HepG2 (cell line): ENCODE results near the gene ABHD10. TPM values are rescaled to one million over a fixed set of nuclear protein-coding genes. Genes with fewer than 3 reads are reported as not detected.

ENCODE experiments used
- ATAC-seq: fragments of 200-7000 bp; cut with Tn5 transposase; 3 replicates; pipeline ENCODE4 v1.9.1; 2020; ENCODE audit warnings: mild to moderate bottlenecking, moderate library complexity
- BruUV-seq: library from RNA; stranded (reverse); fragments of 400-500 nt; replicated peaks from 2 replicates; lab custom pipeline; 2021; lab: Mats Ljungman, UMichigan
- CTCF ChIA-PET: fragments of 300-600 bp; formaldehyde crosslinking; extraction: SDS; loops from one replicate; lab custom pipeline; 2021; ENCODE audit warnings: low total read pairs, inconsistent platforms, low intra/inter-chr PET ratio; lab: Yijun Ruan, JAX
- POLR2A ChIA-PET: fragments of 350-600 bp; sonication (Branson Sonifier 250); formaldehyde crosslinking; loops from one replicate; lab custom pipeline; 2020; ENCODE audit warnings: antibody characterized with exemption, inconsistent platforms; lab: Yijun Ruan, JAX
- DNase-seq: peaks from one replicate; pipeline ENCODE4 v3.0.0-alpha.2; 2015; ENCODE audit warnings: low spot score
- FAIRE-seq: peaks from 3 replicates; lab custom pipeline; 2011; peaks lifted over from hg19 to GRCh38; lab: Jason Lieb, UNC
- H2AFZ ChIP-seq: one replicate; pipeline ENCODE4 v1.6.1; 2011; ENCODE audit warnings: low read length, inconsistent platforms
- H3K27ac ChIP-seq: fragments of 300-600 bp; 3 replicates; pipeline ENCODE4 v1.8.0; 2011; ENCODE audit warnings: mixed run types, mild to moderate bottlenecking, mixed read lengths, low read length, inconsistent platforms; ENCODE audit not compliant: insufficient read depth; ENCODE audit errors: extremely low read length
- H3K27me3 ChIP-seq, 2 experiments: fragments of 200-600 bp in 1 of 2; 2 replicates in 1 of 2; 3 replicates in 1 of 2; pipeline versions ENCODE4 v1.6.0 to v1.8.0; 2011; ENCODE audit warnings: low read length in 2 of 2, mild to moderate bottlenecking in 2 of 2, moderate library complexity in 2 of 2, inconsistent platforms in 1 of 2; ENCODE audit not compliant: insufficient read depth in 2 of 2, control insufficient read depth in 1 of 2
- H3K36me3 ChIP-seq, 2 experiments: fragments of 200-600 bp in 1 of 2; replicated peaks in 1 of 2; 2 replicates in 1 of 2; 3 replicates in 1 of 2; pipeline versions ENCODE4 v1.5.1 to v1.8.0; 2011; ENCODE audit warnings: low read length in 2 of 2, inconsistent platforms in 1 of 2; ENCODE audit not compliant: insufficient read depth in 2 of 2, control insufficient read depth in 1 of 2
- H3K4me1 ChIP-seq: 2 replicates; pipeline ENCODE4 v1.5.1; 2012; ENCODE audit warnings: low read length, inconsistent platforms; ENCODE audit not compliant: insufficient read depth
- H3K4me2 ChIP-seq: 2 replicates; pipeline ENCODE4 v1.6.0; 2011; ENCODE audit warnings: low read depth, low read length, inconsistent platforms
- H3K4me3 ChIP-seq, 3 experiments: fragments of 200-600 bp in 1 of 3; sonication (generic), shearing (Covaris generic) in 1 of 3; replicated peaks in 1 of 3; 2 replicates each; pipeline ENCODE4 v1.5.1; 2011 to 2016; ENCODE audit warnings: low read length in 3 of 3, inconsistent platforms in 2 of 3, low read depth in 2 of 3, mild to moderate bottlenecking in 2 of 3, control low read depth in 1 of 3, mixed read lengths in 1 of 3; ENCODE audit not compliant: insufficient read depth in 1 of 3
- H3K79me2 ChIP-seq: one replicate; pipeline ENCODE4 v1.6.1; 2011; ENCODE audit warnings: low read length, inconsistent platforms; ENCODE audit not compliant: insufficient read depth
- H3K9ac ChIP-seq: 2 replicates; pipeline ENCODE4 v1.6.0; 2011; ENCODE audit warnings: mild to moderate bottlenecking, low read depth, low read length, inconsistent platforms; ENCODE audit not compliant: insufficient read depth
- H3K9me3 ChIP-seq: 2 replicates; pipeline ENCODE4 v1.5.1; 2012; ENCODE audit warnings: mild to moderate bottlenecking, low read length
- H4K20me1 ChIP-seq: 2 replicates; pipeline ENCODE4 v1.6.0; 2011; ENCODE audit warnings: inconsistent platforms, mild to moderate bottlenecking, low read length, moderate library complexity; ENCODE audit not compliant: insufficient read depth
- ATM ChIP-seq: fragments of 450-650 bp; IDR thresholded peaks from 2 replicates; pipeline ENCODE4 v1.7.1; 2017; ENCODE audit warnings: mild to moderate bottlenecking, borderline replicate concordance
- GPBP1L1 ChIP-seq: sonication (generic); formaldehyde crosslinking; IDR thresholded peaks from 2 replicates; pipeline ENCODE4 v1.5.0; 2020; ENCODE audit warnings: mild to moderate bottlenecking, missing genetic modification reagents
- NR1H2 ChIP-seq: sonication (generic); formaldehyde crosslinking; IDR thresholded peaks from 2 replicates; pipeline ENCODE4 v1.8.1; 2022; ENCODE audit warnings: low read depth, missing genetic modification reagents, borderline replicate concordance
- NR3C1 ChIP-seq: sonication (generic); formaldehyde crosslinking; IDR thresholded peaks from 2 replicates; pipeline ENCODE4 v1.4.0; 2020; ENCODE audit warnings: missing genetic modification reagents
- RXRA ChIP-seq: sonication (generic); formaldehyde crosslinking; IDR thresholded peaks from 2 replicates; pipeline ENCODE4 v1.5.1; 2020; ENCODE audit warnings: missing genetic modification reagents
- SMAD1 ChIP-seq: sonication (generic); formaldehyde crosslinking; IDR thresholded peaks from 2 replicates; pipeline ENCODE4 v1.4.0; 2020; ENCODE audit warnings: missing genetic modification reagents, low read depth, mild to moderate bottlenecking, borderline replicate concordance
- YEATS4 ChIP-seq: sonication (generic); formaldehyde crosslinking; IDR thresholded peaks from 2 replicates; pipeline ENCODE4 v1.4.0; 2020; ENCODE audit warnings: missing genetic modification reagents, borderline replicate concordance
- ZNF205 ChIP-seq: IDR thresholded peaks from 2 replicates; pipeline ENCODE4 v1.6.1; 2018; ENCODE audit warnings: missing biosample characterization, missing genetic modification reagents
- ZNF333 ChIP-seq: sonication (generic); formaldehyde crosslinking; IDR thresholded peaks from 2 replicates; pipeline ENCODE4 v1.4.0; 2020; ENCODE audit warnings: mild to moderate bottlenecking, missing genetic modification reagents, borderline replicate concordance
- ZNF34 ChIP-seq: sonication (generic); formaldehyde crosslinking; IDR thresholded peaks from 2 replicates; pipeline ENCODE4 v1.4.0; 2020; ENCODE audit warnings: mild to moderate bottlenecking, missing genetic modification reagents, borderline replicate concordance
- ZNF720 ChIP-seq: sonication (generic); formaldehyde crosslinking; IDR thresholded peaks from 2 replicates; pipeline ENCODE4 v1.4.0; 2020; ENCODE audit warnings: missing genetic modification reagents
- ZZZ3 ChIP-seq: sonication (generic); formaldehyde crosslinking; IDR thresholded peaks from 2 replicates; pipeline ENCODE4 v1.4.0; 2020; ENCODE audit warnings: missing genetic modification reagents, mild to moderate bottlenecking, borderline replicate concordance
- WGBS: methylation state at CpG from one replicate; pipeline ENCODE4 v1.1.6; 2017; ENCODE audit warnings: low lambda C conversion rate; 5-methylcytosine and 5-hydroxymethylcytosine counted together
- in situ Hi-C: cut with HindIII; loops from 2 replicates; pipeline ENCODE4 v1.10.0; 2017; ENCODE audit warnings: low pct_unique_long_range_greater_than_20kb; ENCODE audit not compliant: extremely low pct_ligation_motif_present
- intact Hi-C: fragments of 100-400 bp; cut with micrococcal nuclease; formaldehyde crosslinking; loops from one replicate; pipeline ENCODE4 v1.10.0; 2022; ENCODE audit not compliant: unreplicated experiment
- polyA plus RNA-seq, 8 experiments: library from polyadenylated mRNA; depleted of rRNA in 3 of 8; stranded (reverse) in 7 of 8; unstranded in 1 of 8; fragments of >200 nt; fragmentation: Illumina TruSeq in 4 of 8; extraction: Trizol in 4 of 8; gene quantifications; 2 replicates each; pipeline versions ENCODE4 v1.2.1 to v1.2.3, GENCODE V29; 2011 to 2016; ENCODE audit warnings: low read depth in 4 of 8, missing spikeins in 1 of 8, mixed read lengths in 1 of 8; ENCODE audit not compliant: insufficient read depth in 1 of 8
- total RNA-seq, 5 experiments: library from RNA; depleted of rRNA; stranded (reverse); fragments of >200 nt; fragmentation: Illumina TruSeq; extraction: Trizol; gene quantifications; 2 replicates each; pipeline ENCODE4 v1.2.3, GENCODE V29; 2016; ENCODE audit warnings: low read depth in 1 of 5

ABHD10 gene
- total and polyA plus RNA-seq, 2 of the 13 experiments (the other 11 are each of a cell fraction or from before 2014, with no cell fraction given), result 22.8 to 50.2 TPM

DNA sequence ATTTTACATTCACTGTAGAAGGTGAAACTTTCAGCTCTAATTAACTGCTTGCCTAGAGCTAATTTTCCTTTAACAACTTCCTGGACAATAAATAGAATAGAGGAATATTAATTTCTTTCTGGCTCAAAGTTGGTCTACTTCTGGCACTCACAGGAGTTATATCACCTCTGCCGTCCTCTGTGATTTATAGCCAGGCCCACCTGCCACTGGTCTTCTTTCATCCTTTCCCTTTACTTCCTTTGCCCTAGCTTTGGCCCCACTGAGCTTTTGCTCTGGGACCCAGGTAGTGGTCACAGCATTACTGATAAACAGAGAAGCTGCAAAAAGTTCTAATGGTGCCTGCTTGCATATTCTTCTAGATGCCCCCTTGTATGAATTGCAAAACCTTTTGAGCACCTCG lies 49.3 kb upstream of the ABHD10 start:
- ATAC-seq, result no peak
- Histone ChIP-seq H3K27ac (no peak overlapping the region), H3K9me3 (no peaks in the 10 kb centered on the region), H3K27me3 (no peaks in the 10 kb centered on the region), H3K79me2 (no peaks in the 10 kb centered on the region), H3K9ac (no peak overlapping the region), H3K36me3 (peaks cover 2 to 5% of the 10 kb centered on the region in 2 experiments; a peak in 4 of 5 replicates), H3K4me1 (no peaks in the 10 kb centered on the region), H2AFZ (no peak overlapping the region), H4K20me1 (no peaks in the 10 kb centered on the region), H3K4me3 (no peak overlapping the region), H3K4me2 (no peak overlapping the region)
- no peak for TF ChIP-seq YEATS4 (CRISPR knock-in tag)
- TF ChIP-seq ZNF333 (CRISPR knock-in tag), result no peak
- no peak for TF ChIP-seq NR3C1 (CRISPR knock-in tag)
- TF ChIP-seq RXRA (CRISPR knock-in tag), result no peak
- TF ChIP-seq ATM, result no peak
- no peak for TF ChIP-seq SMAD1 (CRISPR knock-in tag)
- no peak for TF ChIP-seq GPBP1L1 (CRISPR knock-in tag)
- no peak for TF ChIP-seq ZNF720
- no peak for TF ChIP-seq ZZZ3 (CRISPR knock-in tag)
- no peak for TF ChIP-seq ZNF205
- no peak for TF ChIP-seq ZNF34 (CRISPR knock-in tag)
- TF ChIP-seq NR1H2 (CRISPR knock-in tag), result no peak
- POLR2A ChIA-PET, result no interaction called here
- no peak for FAIRE-seq
- WGBS, result 93% methylated on average over 2 of the region's 2 CpGs
- DNase-seq, result no peak
- no TSS peak for BruUV-seq
- in situ Hi-C loops (no loop called here), intact Hi-C loops (no loop called here)
- CTCF ChIA-PET, result no interaction called here
